PFSK-1 (cell line): ENCODE measurements around the gene UTP11.

ENCODE experiments used
- FOXP2 ChIP-seq: optimal IDR thresholded peaks from 2 replicates; pipeline ENCODE3; 2011; ENCODE audit warnings: borderline replicate concordance, control low read depth, inconsistent platforms; ENCODE audit not compliant: insufficient read depth; ENCODE audit errors: extremely low read length, extremely low read depth
- POLR2AphosphoS5 ChIP-seq: IDR thresholded peaks from 2 replicates; pipeline ENCODE4 v1.6.1; 2012; ENCODE audit warnings: low read depth, mild to moderate bottlenecking, control low read depth, low read length, moderate library complexity
- SIN3A ChIP-seq: IDR thresholded peaks from 2 replicates; pipeline ENCODE4 v1.6.1; 2012; ENCODE audit warnings: mild to moderate bottlenecking, low read length, moderate library complexity, borderline replicate concordance; ENCODE audit not compliant: insufficient read depth
- TAF1 ChIP-seq: IDR thresholded peaks from 2 replicates; pipeline ENCODE4 v1.6.1; 2012; ENCODE audit warnings: low read length, control low read depth, borderline replicate concordance; ENCODE audit not compliant: insufficient read depth
- TF ChIP-seq, protein P1 (sequence below), 2 experiments: IDR thresholded peaks; 2 replicates each; pipeline versions ENCODE4 v1.6.1 to v1.8.0; 2011 to 2012; ENCODE audit warnings: low read depth in 2 of 2, low read length in 2 of 2, control low read depth in 1 of 2, inconsistent platforms in 1 of 2, mild to moderate bottlenecking in 1 of 2, moderate library complexity in 1 of 2; ENCODE audit not compliant: insufficient read depth in 1 of 2

Gene UTP11

GRCh38 chr1:38043036-38043747 is 30.7 kb downstream of the UTP11 start:
- TF ChIP-seq, protein P1, sequence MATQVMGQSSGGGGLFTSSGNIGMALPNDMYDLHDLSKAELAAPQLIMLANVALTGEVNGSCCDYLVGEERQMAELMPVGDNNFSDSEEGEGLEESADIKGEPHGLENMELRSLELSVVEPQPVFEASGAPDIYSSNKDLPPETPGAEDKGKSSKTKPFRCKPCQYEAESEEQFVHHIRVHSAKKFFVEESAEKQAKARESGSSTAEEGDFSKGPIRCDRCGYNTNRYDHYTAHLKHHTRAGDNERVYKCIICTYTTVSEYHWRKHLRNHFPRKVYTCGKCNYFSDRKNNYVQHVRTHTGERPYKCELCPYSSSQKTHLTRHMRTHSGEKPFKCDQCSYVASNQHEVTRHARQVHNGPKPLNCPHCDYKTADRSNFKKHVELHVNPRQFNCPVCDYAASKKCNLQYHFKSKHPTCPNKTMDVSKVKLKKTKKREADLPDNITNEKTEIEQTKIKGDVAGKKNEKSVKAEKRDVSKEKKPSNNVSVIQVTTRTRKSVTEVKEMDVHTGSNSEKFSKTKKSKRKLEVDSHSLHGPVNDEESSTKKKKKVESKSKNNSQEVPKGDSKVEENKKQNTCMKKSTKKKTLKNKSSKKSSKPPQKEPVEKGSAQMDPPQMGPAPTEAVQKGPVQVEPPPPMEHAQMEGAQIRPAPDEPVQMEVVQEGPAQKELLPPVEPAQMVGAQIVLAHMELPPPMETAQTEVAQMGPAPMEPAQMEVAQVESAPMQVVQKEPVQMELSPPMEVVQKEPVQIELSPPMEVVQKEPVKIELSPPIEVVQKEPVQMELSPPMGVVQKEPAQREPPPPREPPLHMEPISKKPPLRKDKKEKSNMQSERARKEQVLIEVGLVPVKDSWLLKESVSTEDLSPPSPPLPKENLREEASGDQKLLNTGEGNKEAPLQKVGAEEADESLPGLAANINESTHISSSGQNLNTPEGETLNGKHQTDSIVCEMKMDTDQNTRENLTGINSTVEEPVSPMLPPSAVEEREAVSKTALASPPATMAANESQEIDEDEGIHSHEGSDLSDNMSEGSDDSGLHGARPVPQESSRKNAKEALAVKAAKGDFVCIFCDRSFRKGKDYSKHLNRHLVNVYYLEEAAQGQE (IDR thresholded peaks at IDR 0.05; ENCODE audit: insufficient read depth in 1 of 2, low read depth in 2 of 2, low read length in 2 of 2), result no peak
- TF ChIP-seq TAF1 (no peak), SIN3A (no peak), POLR2AphosphoS5 (no peak), FOXP2 (no peak)

DNA sequence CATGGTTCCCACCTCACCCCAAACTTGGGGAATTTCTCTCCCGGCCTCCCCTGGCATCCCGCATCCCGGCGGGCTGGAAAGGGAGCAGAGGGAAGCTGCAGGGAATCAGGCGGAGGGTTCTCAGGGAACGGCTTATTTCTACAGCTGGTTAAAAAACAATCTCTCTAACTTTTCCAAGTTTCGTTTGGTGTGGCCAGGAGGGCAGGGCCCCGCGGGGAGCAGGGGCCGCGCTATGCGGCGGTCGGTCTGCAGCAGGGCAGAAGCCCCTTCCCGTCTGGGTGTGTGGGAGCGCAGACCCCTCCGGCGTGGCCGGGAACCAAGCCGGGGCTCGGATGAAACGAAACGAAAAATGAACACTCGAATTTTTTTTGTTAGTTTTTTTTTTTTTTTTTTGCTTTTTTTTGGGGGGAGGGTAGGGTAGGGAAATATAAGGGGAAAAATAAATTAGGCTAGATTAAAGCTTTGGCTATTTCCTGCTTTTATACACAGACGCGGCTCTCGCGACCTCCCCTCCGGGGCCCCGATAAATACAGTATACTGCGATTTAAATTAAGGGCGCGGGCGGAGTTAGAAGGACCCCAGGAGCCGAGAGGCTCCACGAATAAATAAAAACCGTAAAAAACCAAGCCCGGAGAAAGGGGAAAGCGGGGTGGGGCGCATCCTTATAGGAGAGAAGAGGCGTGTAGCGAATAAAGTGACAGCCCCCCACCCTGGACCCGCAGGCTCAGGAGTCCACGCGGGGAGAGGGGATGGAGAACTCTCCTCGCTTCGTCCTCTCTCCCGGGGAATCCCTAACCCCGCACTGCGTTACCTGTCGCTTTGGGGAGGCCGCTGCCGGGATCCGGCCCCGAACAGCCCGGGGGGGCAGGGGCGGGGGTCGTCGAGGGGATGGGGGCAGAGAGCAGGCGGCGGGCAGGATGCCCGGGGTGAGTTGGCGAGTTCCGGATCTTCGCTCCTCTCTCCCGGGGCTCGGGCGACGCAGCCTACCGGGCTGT is 32.0 kb downstream of the UTP11 start:
- TF ChIP-seq TAF1 (no peak), POLR2AphosphoS5 (no peak), SIN3A (no peak), FOXP2 (no peak)
- TF ChIP-seq, protein P1 (IDR thresholded peaks at IDR 0.05; ENCODE audit: insufficient read depth in 1 of 2, low read depth in 2 of 2, low read length in 2 of 2), result no peak

- TF ChIP-seq TAF1 (no peak), FOXP2 (no peak), SIN3A (no peak), POLR2AphosphoS5 (no peak)
- TF ChIP-seq, protein P1 (IDR thresholded peaks at IDR 0.05; ENCODE audit: insufficient read depth in 1 of 2, low read depth in 2 of 2, low read length in 2 of 2), result no peak
Observed at GRCh38 chr1:38045401-38046332, 33.1 kb downstream of the UTP11 start.

- TF ChIP-seq TAF1, result no peak
- no peak for TF ChIP-seq SIN3A
- no peak for TF ChIP-seq POLR2AphosphoS5
- TF ChIP-seq, protein P1 (IDR thresholded peaks at IDR 0.05; ENCODE audit: insufficient read depth in 1 of 2, low read depth in 2 of 2, low read length in 2 of 2), result no peak
- no peak for TF ChIP-seq FOXP2
Observed at GRCh38 chr1:38046333-38046883, 33.9 kb downstream of the UTP11 start, which contains the start of gene POU3F1. TSS of gene POU3F1 (minus strand) at chr1:38046793. CDS start at chr1:38046743, 50 bp downstream.
